Upper lobe of right lung (tissue), 1 donor: Measurements from ENCODE around the gene RPL3. TPM values are rescaled to one million over a fixed set of nuclear protein-coding genes. Genes with fewer than 3 reads are reported as not detected.

Experiments
- ATAC-seq: fragments of 200-7000 bp; cut with Tn5 transposase; one replicate; pipeline ENCODE4 v1.9.1; 2020; ENCODE audit warnings: mild to moderate bottlenecking, moderate library complexity
- DNase-seq: peaks from one replicate; pipeline ENCODE4 v3.0.0-alpha.2; 2020
- H3K27ac ChIP-seq: fragments of 200-600 bp; one replicate; pipeline ENCODE4 v1.8.0; 2022
- H3K27me3 ChIP-seq: fragments of 200-600 bp; one replicate; pipeline ENCODE4 v1.8.0; 2022; ENCODE audit warnings: mild to moderate bottlenecking
- H3K36me3 ChIP-seq: fragments of 200-600 bp; one replicate; pipeline ENCODE4 v1.8.0; 2022
- H3K4me1 ChIP-seq: fragments of 200-600 bp; one replicate; pipeline ENCODE4 v1.8.0; 2022
- H3K4me3 ChIP-seq: fragments of 200-600 bp; one replicate; pipeline ENCODE4 v1.8.0; 2022; ENCODE audit warnings: mild to moderate bottlenecking
- H3K9me3 ChIP-seq: fragments of 200-600 bp; one replicate; pipeline ENCODE4 v1.8.0; 2022
- intact Hi-C: fragments of 100-400 bp; cut with DNase I; formaldehyde crosslinking; loops from one replicate; pipeline ENCODE4 v1.11.0; 2022
- total RNA-seq: library from RNA; stranded (reverse); fragmentation: NEBNext Ultra II Directional; extraction: Animal tissue kit (Norgen Biotek cat#: 25700); gene quantifications from one replicate; pipeline ENCODE4 v1.2.1, GENCODE V29; 2021
- TF ChIP-seq, protein P1 (sequence below): fragments of 200-600 bp; IDR thresholded peaks from one replicate; pipeline ENCODE4 v1.8.0; 2022; ENCODE audit warnings: antibody characterized with exemption
- donor health status: DM: no; HTN: yes; CAD: no; lungs with severe emphysema.

Gene RPL3
- total RNA-seq, 1 donor from 2014 or later, result 1,573 TPM

DNA sequence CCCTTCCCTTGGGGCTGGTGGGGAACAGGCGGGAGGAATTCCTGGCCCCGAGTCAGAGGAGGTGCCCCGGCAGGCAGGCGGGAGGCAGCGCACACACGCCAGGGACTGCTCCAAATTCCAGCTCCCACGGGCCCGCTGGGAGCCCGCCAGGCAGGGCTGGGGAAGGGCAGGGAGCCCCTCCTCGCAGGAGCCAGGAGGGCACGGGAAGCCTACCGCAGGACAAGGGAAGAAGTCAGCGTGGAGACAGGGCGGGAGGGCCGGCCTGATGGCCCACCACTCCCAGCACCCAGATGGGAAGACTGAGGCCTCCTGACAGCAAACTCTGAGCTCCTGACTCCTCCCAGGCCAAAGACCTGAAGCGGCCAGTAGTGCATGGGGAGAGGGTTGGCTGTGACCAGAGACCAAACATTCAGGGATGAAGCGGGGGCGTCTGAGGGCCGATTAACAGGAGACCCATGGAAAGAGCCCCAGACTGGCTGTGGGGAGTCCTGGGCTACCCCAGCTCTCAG, 22.4 kb downstream of the RPL3 start:
- intact Hi-C loops, result no loop called here
- Histone ChIP-seq H3K27me3 (no peaks in the 10 kb centered on the region), H3K4me3 (no peak overlapping the region), H3K4me1 (peaks cover 48% of the 10 kb centered on the region), H3K9me3 (no peaks in the 10 kb centered on the region), H3K36me3 (no peaks in the 10 kb centered on the region), H3K27ac (peak overlapping the region; percentile 60)
- TF ChIP-seq, protein P1, sequence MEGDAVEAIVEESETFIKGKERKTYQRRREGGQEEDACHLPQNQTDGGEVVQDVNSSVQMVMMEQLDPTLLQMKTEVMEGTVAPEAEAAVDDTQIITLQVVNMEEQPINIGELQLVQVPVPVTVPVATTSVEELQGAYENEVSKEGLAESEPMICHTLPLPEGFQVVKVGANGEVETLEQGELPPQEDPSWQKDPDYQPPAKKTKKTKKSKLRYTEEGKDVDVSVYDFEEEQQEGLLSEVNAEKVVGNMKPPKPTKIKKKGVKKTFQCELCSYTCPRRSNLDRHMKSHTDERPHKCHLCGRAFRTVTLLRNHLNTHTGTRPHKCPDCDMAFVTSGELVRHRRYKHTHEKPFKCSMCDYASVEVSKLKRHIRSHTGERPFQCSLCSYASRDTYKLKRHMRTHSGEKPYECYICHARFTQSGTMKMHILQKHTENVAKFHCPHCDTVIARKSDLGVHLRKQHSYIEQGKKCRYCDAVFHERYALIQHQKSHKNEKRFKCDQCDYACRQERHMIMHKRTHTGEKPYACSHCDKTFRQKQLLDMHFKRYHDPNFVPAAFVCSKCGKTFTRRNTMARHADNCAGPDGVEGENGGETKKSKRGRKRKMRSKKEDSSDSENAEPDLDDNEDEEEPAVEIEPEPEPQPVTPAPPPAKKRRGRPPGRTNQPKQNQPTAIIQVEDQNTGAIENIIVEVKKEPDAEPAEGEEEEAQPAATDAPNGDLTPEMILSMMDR, result no peak
- DNase-seq (no peak), ATAC-seq (no peak)

DNA sequence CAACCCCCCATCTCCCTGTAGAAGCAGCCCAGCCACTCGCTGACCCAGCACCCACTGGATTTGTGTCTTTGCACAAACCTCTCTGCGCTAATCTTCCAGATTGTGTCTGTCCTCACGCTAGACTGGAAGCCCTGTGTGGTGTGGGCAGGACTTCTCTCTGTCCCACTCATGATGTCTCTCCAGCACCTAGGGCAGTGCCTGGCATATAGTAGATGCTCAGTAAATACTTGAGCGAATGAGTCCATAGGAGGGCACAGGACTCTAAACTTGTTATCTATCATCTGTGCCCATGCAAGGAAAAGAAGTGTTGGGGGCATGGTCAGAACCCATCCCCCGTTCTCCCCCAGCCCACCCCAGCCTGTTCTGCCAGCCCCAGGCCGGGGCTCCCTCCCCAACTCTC, 22.9 kb downstream of the RPL3 start:
- ATAC-seq (no peak), DNase-seq (no peak)
- Histone ChIP-seq H3K27ac (no peak overlapping the region), H3K4me3 (no peak overlapping the region), H3K9me3 (no peaks in the 10 kb centered on the region), H3K4me1 (peaks cover 53% of the 10 kb centered on the region), H3K36me3 (no peaks in the 10 kb centered on the region), H3K27me3 (no peaks in the 10 kb centered on the region)
- intact Hi-C loops, result no loop called here
- TF ChIP-seq, protein P1, result no peak

DNA sequence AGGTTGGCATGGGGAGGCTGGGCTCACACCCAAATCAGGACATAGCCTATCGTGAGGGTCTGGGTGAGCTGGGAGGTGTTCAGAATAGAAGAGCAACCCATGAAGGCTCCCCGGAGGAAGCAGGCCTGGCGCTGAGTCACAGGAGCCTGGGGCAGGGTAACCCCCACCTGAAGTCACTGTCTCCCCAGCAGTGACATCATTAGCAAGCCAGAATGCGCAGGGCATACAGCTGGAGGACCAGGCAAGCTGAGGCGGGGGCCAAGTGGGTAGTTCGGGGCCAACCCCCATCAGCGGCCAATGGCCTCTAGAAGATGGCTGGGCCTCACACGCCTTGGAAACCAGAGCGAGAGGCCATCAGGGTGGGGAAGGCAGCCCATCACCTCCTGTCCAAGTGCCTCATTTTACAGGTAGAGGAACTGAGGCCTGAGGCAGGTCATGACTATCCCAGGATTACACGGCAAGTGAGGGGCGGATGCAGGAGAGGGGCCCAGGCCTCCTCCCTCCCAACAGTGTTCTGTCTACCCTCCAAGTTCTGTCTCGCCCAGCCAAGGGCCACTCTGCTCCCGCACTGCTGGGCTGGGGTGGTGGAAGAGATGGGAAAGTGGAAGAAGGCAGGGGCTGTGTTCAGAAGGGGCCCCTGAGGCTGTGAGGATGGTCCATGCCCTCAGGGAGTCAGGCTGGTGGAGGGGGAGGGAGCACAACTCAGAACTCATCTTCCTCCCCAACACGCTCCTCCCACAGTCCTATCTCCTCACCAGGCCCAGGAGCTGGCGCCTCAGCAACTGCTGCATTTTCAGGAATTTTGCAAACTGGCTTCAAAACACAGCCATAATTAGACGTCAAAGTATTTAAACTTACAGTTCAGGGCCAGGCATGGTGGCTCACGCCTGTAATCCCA, 24.6 kb downstream of the RPL3 start:
- Histone ChIP-seq H3K27me3 (no peaks in the 10 kb centered on the region), H3K4me1 (peaks cover 42% of the 10 kb centered on the region), H3K4me3 (no peak overlapping the region), H3K36me3 (no peaks in the 10 kb centered on the region), H3K27ac (no peak overlapping the region), H3K9me3 (no peaks in the 10 kb centered on the region)
- DNase-seq (no peak), ATAC-seq (no peak)
- intact Hi-C loops, result no loop called here
- TF ChIP-seq, protein P1, result no peak

DNA sequence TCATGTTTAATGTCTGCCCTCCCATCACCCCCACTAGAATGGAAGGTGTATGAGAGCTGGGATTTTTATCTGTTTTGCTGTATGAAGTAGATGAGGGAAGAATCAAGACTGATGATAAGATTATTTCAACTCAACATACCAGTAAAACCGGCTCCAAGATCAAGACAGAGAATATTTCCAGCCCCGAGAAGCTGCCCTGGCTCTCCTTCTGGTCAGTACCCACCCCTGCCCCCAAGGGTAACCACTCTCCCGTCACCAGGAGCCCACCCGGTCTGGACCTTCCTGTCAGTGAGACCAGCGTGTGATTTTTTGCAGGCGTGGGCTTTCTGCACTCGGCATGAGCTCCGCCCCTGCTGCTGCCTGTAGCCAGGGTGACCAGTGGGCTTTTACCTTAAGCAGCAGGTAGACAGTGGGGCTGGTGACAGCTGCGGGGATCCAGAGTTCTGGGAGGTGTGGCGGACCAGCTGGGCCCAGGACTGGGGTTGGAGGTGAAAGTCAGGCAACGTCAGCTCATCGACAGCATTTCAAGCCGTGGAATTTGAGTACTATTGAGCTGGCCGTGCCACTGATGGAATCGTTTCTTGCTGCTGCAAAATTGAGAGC, 25.6 kb downstream of the RPL3 start:
- H3K9me3 ChIP-seq, result no peaks in the 10 kb centered on the region
- intact Hi-C loops, result no loop called here
- ATAC-seq, result no peak
- H3K4me1 ChIP-seq, result peaks cover 37% of the 10 kb centered on the region
- H3K36me3 ChIP-seq, result no peaks in the 10 kb centered on the region
- no peaks in the 10 kb centered on the region for H3K27me3 ChIP-seq
- H3K27ac ChIP-seq, result no peak overlapping the region
- TF ChIP-seq, protein P1, result no peak
- H3K4me3 ChIP-seq, result no peak overlapping the region
- DNase-seq, result no peak

DNA sequence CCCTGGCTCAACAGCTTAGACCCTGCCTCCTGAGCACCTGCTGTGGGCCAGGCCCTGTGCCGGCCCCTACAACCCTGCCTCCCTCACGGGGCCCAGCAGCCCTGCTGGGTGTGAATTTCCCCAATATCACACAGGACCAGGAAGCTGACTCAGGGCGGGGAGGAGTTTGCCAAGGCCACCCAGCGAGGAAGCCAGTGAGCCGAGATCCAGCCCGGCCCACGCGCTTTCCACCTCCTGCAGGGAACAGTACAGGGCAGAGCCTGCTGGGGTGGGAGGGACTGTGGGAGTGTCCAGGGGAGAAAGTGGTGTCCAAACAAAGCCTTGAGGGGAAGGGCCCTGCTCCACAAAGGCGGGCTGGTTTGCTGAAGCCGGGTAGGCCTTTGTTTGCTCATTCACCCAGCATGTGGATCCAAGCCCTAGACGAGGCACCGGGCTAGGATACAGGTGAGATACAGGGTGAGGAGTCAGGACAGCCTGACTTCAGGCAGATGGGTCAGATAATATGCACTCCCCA, 26.8 kb downstream of the RPL3 start:
- DNase-seq, result peak; percentile 96
- intact Hi-C loops, result no loop called here
- ATAC-seq, result peak; percentile 94
- Histone ChIP-seq H3K36me3 (no peaks in the 10 kb centered on the region), H3K27ac (peak overlapping the region; percentile 61), H3K9me3 (no peaks in the 10 kb centered on the region), H3K4me3 (no peak overlapping the region), H3K4me1 (peaks cover 27% of the 10 kb centered on the region), H3K27me3 (no peaks in the 10 kb centered on the region)
- TF ChIP-seq, protein P1, result no peak
